Activated CD8-positive, alpha-beta memory T cell treated with anti-CD3 and anti-CD28 coated beads, Interleukin-2, amount 50 U/mL, for 1 hour (primary cell): ENCODE measurements around the gene PLS3.

Experiments used
- DNase-seq: peaks from one replicate; pipeline ENCODE4 v3.0.0-alpha.2; 2020; ENCODE audit errors: extremely low read depth

PLS3 gene

GRCh38 chrX:115571712-115572111 is 10.7 kb downstream of the PLS3 start:
- DNase-seq, result no peak

GRCh38 chrX:115573185-115573584 is 12.2 kb downstream of the PLS3 start:
- no peak for DNase-seq

GRCh38 chrX:115576676-115577075 is 15.7 kb downstream of the PLS3 start:
- no peak for DNase-seq

GRCh38 chrX:115579327-115579726 is 18.4 kb downstream of the PLS3 start:
- no peak for DNase-seq

GRCh38 chrX:115579786-115580294 is 18.9 kb downstream of the PLS3 start:
- DNase-seq, result no peak

GRCh38 chrX:115581759-115582615 is 21.0 kb downstream of the PLS3 start:
- DNase-seq, result no peak

- DNase-seq, result no peak
Measured at GRCh38 chrX:115582616-115583495, 21.9 kb downstream of the PLS3 start.

- no peak for DNase-seq
Measured at GRCh38 chrX:115583496-115584004, 22.6 kb downstream of the PLS3 start.

- no peak for DNase-seq
Measured at GRCh38 chrX:115584696-115585095, 23.7 kb downstream of the PLS3 start.

- DNase-seq, result no peak
Measured at GRCh38 chrX:115588179-115588578, 27.2 kb downstream of the PLS3 start.

GRCh38 chrX:115589419-115589818 is 28.4 kb downstream of the PLS3 start:
- no peak for DNase-seq

GRCh38 chrX:115591420-115591819 is 30.4 kb downstream of the PLS3 start:
- no peak for DNase-seq

GRCh38 chrX:115591856-115592842 is 31.2 kb downstream of the PLS3 start:
- no peak for DNase-seq

- DNase-seq, result no peak
Measured at GRCh38 chrX:115592997-115593734, 32.2 kb downstream of the PLS3 start.

- DNase-seq, result no peak
Measured at GRCh38 chrX:115595049-115595448, 34.1 kb downstream of the PLS3 start.

- no peak for DNase-seq
Measured at GRCh38 chrX:115598556-115598955, 37.6 kb downstream of the PLS3 start.

- DNase-seq, result no peak
Measured at GRCh38 chrX:115602308-115602707, 41.3 kb downstream of the PLS3 start.

- DNase-seq, result no peak
Measured at GRCh38 chrX:115602729-115603389, 41.9 kb downstream of the PLS3 start.

- DNase-seq, result no peak
Measured at GRCh38 chrX:115603534-115604074, 42.6 kb downstream of the PLS3 start.

GRCh38 chrX:115606861-115607260 is 45.9 kb downstream of the PLS3 start:
- no peak for DNase-seq
